Endothelial cell of umbilical vein (primary cell): ENCODE data around the gene MCCC2. TPM values are rescaled to one million over a fixed set of nuclear protein-coding genes. Genes with fewer than 3 reads are reported as not detected.
"Not testable (repeated sequence)": the region's sequence is repeated elsewhere in the genome, so short reads cannot be mapped to it uniquely, and the experiment has no call there.

Source experiments
- BruUV-seq: library from RNA; stranded (reverse); fragments of 400-500 nt; replicated peaks from 2 replicates; lab custom pipeline; 2021; lab: Mats Ljungman, UMichigan
- CTCF ChIA-PET: fragments of 300-600, 350-600 bp; sonication (Branson Sonifier 250); formaldehyde crosslinking; loops from one replicate; lab custom pipeline; 2021; ENCODE audit warnings: antibody characterized with exemption, inconsistent platforms; lab: Charles Lee
- POLR2A ChIA-PET: fragments of 300-600, 350-600 bp; sonication (Branson Sonifier 250); formaldehyde crosslinking; loops from one replicate; lab custom pipeline; 2021; ENCODE audit warnings: antibody characterized with exemption, inconsistent platforms; lab: Charles Lee
- DNase-seq: peaks from one replicate; pipeline ENCODE4 v3.0.0-alpha.2; 2011; ENCODE audit warnings: low read depth, low spot score
- FAIRE-seq: peaks from 2 replicates; lab custom pipeline; 2011; peaks lifted over from hg19 to GRCh38; lab: Jason Lieb, UNC
- H2AFZ ChIP-seq: 2 replicates; pipeline ENCODE4 v1.6.0; 2012; ENCODE audit warnings: low read depth, low read length, control low read depth, inconsistent platforms
- H3K27ac ChIP-seq: 2 replicates; pipeline ENCODE4 v1.5.1; 2011; ENCODE audit warnings: low read depth, mild to moderate bottlenecking, control low read depth, low read length, moderate library complexity; ENCODE audit not compliant: insufficient read depth
- H3K27me3 ChIP-seq, 2 experiments: 2 replicates each; pipeline versions ENCODE4 v1.6.0 to v1.6.1; 2011; ENCODE audit warnings: low read length in 2 of 2, mixed read lengths in 1 of 2; ENCODE audit not compliant: control insufficient read depth in 2 of 2, insufficient read depth in 2 of 2
- H3K36me3 ChIP-seq, 2 experiments: 2 replicates in 1 of 2; 3 replicates in 1 of 2; pipeline ENCODE4 v1.5.1; 2011; ENCODE audit warnings: low read length in 2 of 2, mild to moderate bottlenecking in 1 of 2, moderate library complexity in 1 of 2; ENCODE audit not compliant: control insufficient read depth in 2 of 2, insufficient read depth in 2 of 2; ENCODE audit errors: extremely low read depth in 1 of 2
- H3K4me1 ChIP-seq: 3 replicates; pipeline ENCODE4 v1.5.1; 2011; ENCODE audit warnings: mild to moderate bottlenecking, low read length; ENCODE audit not compliant: control insufficient read depth, insufficient read depth; ENCODE audit errors: extremely low read depth
- H3K4me2 ChIP-seq: 2 replicates; pipeline ENCODE4 v1.6.1; 2011; ENCODE audit warnings: low read length, control low read depth, mixed read lengths; ENCODE audit not compliant: insufficient read depth
- H3K4me3 ChIP-seq, 3 experiments: fragments of 200-600 bp in 1 of 3; sonication (generic), shearing (Covaris generic) in 1 of 3; replicated peaks in 1 of 3; 2 replicates each; pipeline ENCODE4 v1.5.1; 2011 to 2016; ENCODE audit warnings: control low read depth in 3 of 3, low read length in 3 of 3, mild to moderate bottlenecking in 2 of 3, inconsistent platforms in 1 of 3, low read depth in 1 of 3, moderate library complexity in 1 of 3; ENCODE audit not compliant: insufficient read depth in 1 of 3
- H3K79me2 ChIP-seq: 2 replicates; pipeline ENCODE4 v1.6.0; 2012; ENCODE audit warnings: low read length, inconsistent platforms; ENCODE audit not compliant: control insufficient read depth, insufficient read depth
- H3K9ac ChIP-seq: replicated peaks from 2 replicates; pipeline ENCODE3; 2011; ENCODE audit warnings: low read length, control low read depth; ENCODE audit not compliant: insufficient read depth; ENCODE audit errors: extremely low read depth
- H3K9me1 ChIP-seq: replicated peaks from 3 replicates; pipeline ENCODE4 v1.6.0; 2011; ENCODE audit warnings: mild to moderate bottlenecking, low read length; ENCODE audit not compliant: control insufficient read depth, insufficient read depth; ENCODE audit errors: extremely low read depth
- H3K9me3 ChIP-seq: replicated peaks from 2 replicates; pipeline ENCODE4 v1.5.1; 2012; ENCODE audit warnings: low read length, inconsistent platforms; ENCODE audit not compliant: control insufficient read depth, insufficient read depth
- H4K20me1 ChIP-seq: replicated peaks from 2 replicates; pipeline ENCODE3; 2011; ENCODE audit warnings: mild to moderate bottlenecking, low read length; ENCODE audit not compliant: control insufficient read depth, insufficient read depth; ENCODE audit errors: extremely low read depth
- EZH2 ChIP-seq: IDR thresholded peaks from 2 replicates; pipeline ENCODE4 v1.6.1; 2012; ENCODE audit warnings: borderline replicate concordance, low read depth, mild to moderate bottlenecking, moderate library complexity, low read length, inconsistent platforms; ENCODE audit not compliant: severe bottlenecking
- FOS ChIP-seq: IDR thresholded peaks from 2 replicates; pipeline ENCODE4 v1.6.1; 2011; ENCODE audit warnings: mild to moderate bottlenecking, low read length, moderate library complexity, borderline replicate concordance; ENCODE audit not compliant: insufficient read depth
- GATA2 ChIP-seq: IDR thresholded peaks from 2 replicates; pipeline ENCODE4 v1.7.0; 2011; ENCODE audit warnings: low read depth, mild to moderate bottlenecking, moderate library complexity, mixed read lengths, low read length; ENCODE audit not compliant: insufficient read length, insufficient read depth
- JUN ChIP-seq: IDR thresholded peaks from 2 replicates; pipeline ENCODE4 v1.6.1; 2011; ENCODE audit warnings: borderline replicate concordance, low read depth; ENCODE audit not compliant: insufficient read length, insufficient read depth
- MYC ChIP-seq: IDR thresholded peaks from one replicate; pipeline ENCODE4 v1.6.1; 2011; ENCODE audit warnings: mild to moderate bottlenecking, low read depth, low read length
- POLR2A ChIP-seq: IDR thresholded peaks from 2 replicates; pipeline ENCODE4 v1.6.1; 2012; ENCODE audit warnings: low read depth, mild to moderate bottlenecking, control low read depth, low read length
- POLR2AphosphoS5 ChIP-seq: IDR thresholded peaks from 2 replicates; pipeline ENCODE4 v1.6.1; 2012; ENCODE audit warnings: low read depth, mild to moderate bottlenecking, control low read depth, low read length, moderate library complexity; ENCODE audit not compliant: insufficient read depth
- dilution Hi-C: fragments of 300-500 bp; cut with MboI; formaldehyde crosslinking; loops from one replicate; pipeline ENCODE4 v1.15.0; 2019; ENCODE audit warnings: low sequenced_read_pairs; ENCODE audit not compliant: extremely low pct_ligation_motif_present
- intact Hi-C: fragments of 100-400 bp; cut with micrococcal nuclease; formaldehyde crosslinking; loops from one replicate; pipeline ENCODE4 v1.10.0; 2022
- polyA plus RNA-seq, 4 experiments: library from polyadenylated mRNA; depleted of rRNA in 3 of 4; stranded (reverse) in 3 of 4; unstranded in 1 of 4; fragments of >200 nt; gene quantifications; 2 replicates each; pipeline versions ENCODE4 v1.2.1 to v1.2.3, GENCODE V29; 2011 to 2012; ENCODE audit warnings: missing spikeins in 1 of 4
- total RNA-seq: library from RNA; stranded (reverse); gene quantifications from 2 replicates; pipeline ENCODE4 v1.2.3, GENCODE V29; 2021
- TF ChIP-seq, protein P1 (sequence below): IDR thresholded peaks from 2 replicates; pipeline ENCODE4 v1.6.1; 2011; ENCODE audit not compliant: insufficient read depth, insufficient read length
- TF ChIP-seq, protein P2 (sequence below), 2 donors: IDR thresholded peaks; 1 replicate in 1 of 2; 2 replicates in 1 of 2; pipeline ENCODE4 v1.5.1; 2011; ENCODE audit warnings: low read length in 2 of 2, mild to moderate bottlenecking in 2 of 2, moderate library complexity in 2 of 2, control low read depth in 1 of 2, inconsistent platforms in 1 of 2, low read depth in 1 of 2; ENCODE audit not compliant: insufficient read depth in 1 of 2; ENCODE audit errors: extremely low read depth in 1 of 2

Gene MCCC2
- total and polyA plus RNA-seq, 2 donors (not counting 3 experiments of a cell fraction or from before 2014, with no cell fraction given), result 27.9 to 28.6 TPM

DNA sequence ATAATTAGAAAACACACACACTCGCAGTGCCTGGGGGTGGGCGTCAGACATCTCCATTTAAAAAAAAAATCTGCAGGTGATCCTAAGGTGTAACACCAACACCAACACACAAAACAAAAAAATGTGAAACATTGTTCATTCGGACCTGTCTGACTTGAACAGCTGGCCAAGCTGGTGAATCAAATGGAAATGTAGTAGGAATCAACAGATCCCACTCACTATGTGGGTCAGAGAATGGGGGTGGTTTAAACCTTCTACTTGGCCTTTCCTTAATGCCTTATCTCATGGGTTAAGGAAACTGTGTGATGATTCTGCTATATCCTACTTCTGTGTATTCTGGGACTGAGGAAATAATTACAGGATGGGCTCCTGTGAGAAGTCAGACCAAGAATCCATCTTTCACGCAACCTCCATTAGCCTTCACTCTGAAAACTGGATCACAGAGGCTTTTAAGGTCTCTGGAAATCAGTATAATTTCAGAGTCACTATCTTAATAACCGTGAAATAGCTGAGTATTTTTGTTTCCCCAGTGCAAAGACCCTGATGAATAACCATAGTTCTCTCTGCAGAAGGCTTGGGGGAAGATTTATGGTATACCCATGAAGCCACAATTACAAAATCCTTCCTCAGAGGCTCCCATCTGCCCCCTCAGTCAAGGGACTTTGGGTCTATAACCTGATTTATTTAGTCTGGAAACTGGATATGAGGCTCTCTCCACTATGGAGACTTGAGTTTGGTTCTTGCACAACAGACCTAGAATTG is 17.2 kb upstream of the MCCC2 start:
- H3K4me1 ChIP-seq, result no peaks in the 10 kb centered on the region
- BruUV-seq, result no TSS peak
- H3K36me3 ChIP-seq, result peaks cover 7 to 9% of the 10 kb centered on the region in 2 experiments
- H3K4me2 ChIP-seq, result no peak overlapping the region
- H3K9me3 ChIP-seq, result no peaks in the 10 kb centered on the region
- no peak overlapping the region for H3K4me3 ChIP-seq
- H3K27ac ChIP-seq, result no peak overlapping the region
- no peaks in the 10 kb centered on the region for H3K79me2 ChIP-seq
- no peaks in the 10 kb centered on the region for H3K9me1 ChIP-seq
- intact Hi-C loops, result no loop called here
- FAIRE-seq, result no peak
- H3K9ac ChIP-seq, result no peak overlapping the region
- TF ChIP-seq POLR2AphosphoS5 (no peak), POLR2A (no peak), FOS (no peak), GATA2 (no peak), MYC (no peak), EZH2 (no peak), JUN (no peak)
- TF ChIP-seq, protein P1, sequence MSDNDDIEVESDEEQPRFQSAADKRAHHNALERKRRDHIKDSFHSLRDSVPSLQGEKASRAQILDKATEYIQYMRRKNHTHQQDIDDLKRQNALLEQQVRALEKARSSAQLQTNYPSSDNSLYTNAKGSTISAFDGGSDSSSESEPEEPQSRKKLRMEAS, result no peak
- TF ChIP-seq, protein P2, sequence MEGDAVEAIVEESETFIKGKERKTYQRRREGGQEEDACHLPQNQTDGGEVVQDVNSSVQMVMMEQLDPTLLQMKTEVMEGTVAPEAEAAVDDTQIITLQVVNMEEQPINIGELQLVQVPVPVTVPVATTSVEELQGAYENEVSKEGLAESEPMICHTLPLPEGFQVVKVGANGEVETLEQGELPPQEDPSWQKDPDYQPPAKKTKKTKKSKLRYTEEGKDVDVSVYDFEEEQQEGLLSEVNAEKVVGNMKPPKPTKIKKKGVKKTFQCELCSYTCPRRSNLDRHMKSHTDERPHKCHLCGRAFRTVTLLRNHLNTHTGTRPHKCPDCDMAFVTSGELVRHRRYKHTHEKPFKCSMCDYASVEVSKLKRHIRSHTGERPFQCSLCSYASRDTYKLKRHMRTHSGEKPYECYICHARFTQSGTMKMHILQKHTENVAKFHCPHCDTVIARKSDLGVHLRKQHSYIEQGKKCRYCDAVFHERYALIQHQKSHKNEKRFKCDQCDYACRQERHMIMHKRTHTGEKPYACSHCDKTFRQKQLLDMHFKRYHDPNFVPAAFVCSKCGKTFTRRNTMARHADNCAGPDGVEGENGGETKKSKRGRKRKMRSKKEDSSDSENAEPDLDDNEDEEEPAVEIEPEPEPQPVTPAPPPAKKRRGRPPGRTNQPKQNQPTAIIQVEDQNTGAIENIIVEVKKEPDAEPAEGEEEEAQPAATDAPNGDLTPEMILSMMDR (IDR thresholded peaks at IDR 0.05; ENCODE audit: extremely low read depth in 1 of 2, insufficient read depth in 1 of 2, low read depth in 1 of 2, low read length in 2 of 2), result no peak
- no peaks in the 10 kb centered on the region for H3K27me3 ChIP-seq
- POLR2A ChIA-PET, result no interaction called here
- H2AFZ ChIP-seq, result no peak overlapping the region
- CTCF ChIA-PET, result interaction anchor here (1.2 kb wide), 1 partner anchor 12 kb away, joined by 4 read pairs; no protein-coding TSS in a partner anchor
- dilution Hi-C loops, result no loop called here
- no peak for DNase-seq
- H4K20me1 ChIP-seq, result no peaks in the 10 kb centered on the region

DNA sequence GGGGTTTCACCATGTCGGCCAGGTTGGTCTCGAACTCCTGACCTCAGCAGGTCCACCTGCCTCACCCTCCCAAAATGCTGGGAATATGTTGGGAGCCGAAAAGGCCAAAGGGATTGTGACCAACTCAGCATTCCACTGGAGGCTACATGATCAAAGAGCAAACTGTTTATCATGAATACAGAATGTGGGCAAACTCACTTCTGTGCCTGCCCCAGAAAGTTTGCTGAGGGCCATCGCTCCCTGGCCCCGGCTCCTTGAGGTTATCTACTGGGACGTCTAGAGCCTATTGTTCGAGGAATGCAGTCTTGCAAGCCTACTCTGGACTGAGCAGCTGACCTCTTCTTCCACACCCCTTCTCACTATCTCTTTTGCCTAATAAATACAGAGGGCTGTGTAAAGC is 15.3 kb upstream of the MCCC2 start:
- dilution Hi-C loops, H3K9ac ChIP-seq, H3K4me2 ChIP-seq, H3K79me2 ChIP-seq, H3K36me3 ChIP-seq, H3K27ac ChIP-seq, FAIRE-seq, H4K20me1 ChIP-seq, CTCF ChIA-PET, POLR2A ChIA-PET, H3K4me1 ChIP-seq, H3K27me3 ChIP-seq, intact Hi-C loops, H3K9me3 ChIP-seq, H2AFZ ChIP-seq, H3K4me3 ChIP-seq, BruUV-seq, H3K9me1 ChIP-seq, DNase-seq: not testable (repeated sequence)
